OCI-LY7 (cell line): ENCODE data around the gene NAA30. TPM values are rescaled to one million over a fixed set of nuclear protein-coding genes. Genes with fewer than 3 reads are reported as not detected.

Source experiments
- BruUV-seq: library from RNA; stranded (reverse); fragments of 400-500 nt; replicated peaks from 2 replicates; lab custom pipeline; 2021; lab: Mats Ljungman, UMichigan
- CTCF ChIA-PET: fragments of 300-600 bp; sonication (Branson Sonifier 250); formaldehyde crosslinking; loops from one replicate; lab custom pipeline; 2022; ENCODE audit warnings: antibody characterized with exemption; ENCODE audit not compliant: unreplicated experiment; lab: Charles Lee
- POLR2A ChIA-PET: fragments of 300-600 bp; sonication (Branson Sonifier 250); formaldehyde crosslinking; loops from one replicate; lab custom pipeline; 2022; ENCODE audit warnings: antibody characterized with exemption; lab: Charles Lee
- DNase-seq: peaks from one replicate; pipeline ENCODE4 v3.0.0-alpha.2; 2015; ENCODE audit warnings: low spot score
- H2AFZ ChIP-seq: fragments of 200-600 bp; sonication (generic), shearing (Covaris generic); 2 replicates; pipeline ENCODE4 v1.6.1; 2014; ENCODE audit warnings: mild to moderate bottlenecking, antibody characterized with exemption, low read length, moderate library complexity
- H3K27ac ChIP-seq: fragments of 200-600 bp; sonication (generic); 2 replicates; pipeline ENCODE4 v1.5.1; 2014; ENCODE audit warnings: mixed run types, low read depth, mild to moderate bottlenecking, moderate library complexity, low read length, inconsistent platforms; ENCODE audit not compliant: poor library complexity, severe bottlenecking
- H3K36me3 ChIP-seq: fragments of 200-600 bp; sonication (generic); 2 replicates; pipeline ENCODE4 v1.6.1; 2014; ENCODE audit warnings: mild to moderate bottlenecking, antibody characterized with exemption, low read length, moderate library complexity, mixed read lengths; ENCODE audit not compliant: insufficient read depth
- H3K4me1 ChIP-seq: fragments of 200-600 bp; sonication (generic); 2 replicates; pipeline ENCODE4 v1.5.1; 2014; ENCODE audit warnings: mild to moderate bottlenecking, low read length; ENCODE audit not compliant: insufficient read depth, poor library complexity, severe bottlenecking
- H3K4me2 ChIP-seq: fragments of 200-600 bp; sonication (generic); 2 replicates; pipeline ENCODE4 v1.6.1; 2014; ENCODE audit warnings: mild to moderate bottlenecking, low read length
- H3K4me3 ChIP-seq: fragments of 200-600 bp; sonication (generic); 2 replicates; pipeline ENCODE4 v1.5.1; 2014; ENCODE audit warnings: mild to moderate bottlenecking, low read depth, low read length; ENCODE audit not compliant: poor library complexity, severe bottlenecking
- H3K79me2 ChIP-seq: fragments of 200-600 bp; sonication (generic); 2 replicates; pipeline ENCODE4 v1.6.1; 2016; ENCODE audit warnings: low read depth, mild to moderate bottlenecking, low read length, moderate library complexity, mixed read lengths; ENCODE audit not compliant: insufficient read depth
- H3K9me2 ChIP-seq: fragments of 200-600 bp; sonication (generic); 2 replicates; pipeline ENCODE4 v1.6.1; 2016; ENCODE audit warnings: mild to moderate bottlenecking, low read length, mixed read lengths; ENCODE audit not compliant: insufficient read depth
- H3K9me3 ChIP-seq: fragments of 200-600 bp; sonication (generic); 2 replicates; pipeline ENCODE4 v1.6.1; 2014; ENCODE audit warnings: mild to moderate bottlenecking, mixed run types, low read length, mixed read lengths
- H4K20me1 ChIP-seq: fragments of 200-600 bp; sonication (generic); 2 replicates; pipeline ENCODE4 v1.6.1; 2014; ENCODE audit warnings: mild to moderate bottlenecking, antibody characterized with exemption, low read length, moderate library complexity, mixed read lengths; ENCODE audit not compliant: insufficient read depth
- EZH2phosphoT487 ChIP-seq: fragments of 200-600 bp; sonication (generic); IDR thresholded peaks from 2 replicates; pipeline ENCODE4 v1.6.1; 2018; ENCODE audit warnings: low read depth, borderline replicate concordance, mild to moderate bottlenecking, mixed run types, antibody characterized with exemption, low read length, moderate library complexity, mixed read lengths
- intact Hi-C: fragments of 100-400 bp; cut with micrococcal nuclease; formaldehyde crosslinking; loops from one replicate; pipeline ENCODE4 v1.10.0; 2022; ENCODE audit not compliant: unreplicated experiment
- total RNA-seq, 2 experiments: library from RNA; depleted of rRNA in 1 of 2; stranded (reverse); fragments of >200 nt in 1 of 2; shearing (Covaris generic) in 1 of 2; gene quantifications; 2 replicates each; pipeline ENCODE4 v1.2.3, GENCODE V29; 2014 to 2022
- TF ChIP-seq, protein P1 (sequence below): fragments of 200-600 bp; sonication (generic); conservative IDR thresholded peaks from 2 replicates; pipeline ENCODE4 v1.5.1; 2014; ENCODE audit warnings: mild to moderate bottlenecking, antibody characterized with exemption, low read length, moderate library complexity, mixed read lengths

NAA30 gene
- total RNA-seq, 2 experiments from 2014 or later, result 7.4 to 18.1 TPM

DNA sequence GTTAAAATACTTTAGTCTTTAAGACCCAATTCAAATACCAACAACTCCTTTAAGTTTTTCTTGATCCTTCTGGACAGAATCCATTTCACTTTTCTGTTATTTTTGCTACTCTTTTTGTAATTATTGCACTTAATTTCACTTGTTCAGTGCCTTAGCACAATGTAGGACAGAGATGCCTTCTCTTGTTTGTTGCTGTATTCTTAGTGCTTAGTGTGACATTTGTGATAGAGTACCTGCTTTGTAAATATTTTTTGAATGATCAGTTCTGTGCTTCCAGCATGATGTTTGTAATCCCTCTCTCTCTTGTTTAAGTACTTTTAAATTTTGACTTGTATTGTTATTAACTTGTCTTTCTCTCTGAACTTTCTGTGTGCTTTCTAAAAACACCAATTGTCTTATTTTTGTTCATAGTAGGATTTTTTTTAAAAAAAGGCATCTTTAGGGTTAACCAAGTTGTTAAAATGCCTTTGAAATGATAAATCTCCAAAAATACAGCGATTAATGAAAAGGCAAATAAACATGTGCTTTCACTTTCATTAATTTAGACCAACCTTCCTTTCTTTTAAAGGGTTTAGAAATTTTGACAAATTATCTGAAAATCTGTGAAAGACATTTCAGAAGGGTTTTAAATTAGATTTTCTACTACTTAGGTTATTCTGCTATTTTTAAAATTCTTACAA, 11.9 kb downstream of the NAA30 start:
- ChIA-PET POLR2A (no interaction called here), CTCF (no interaction called here)
- H3K79me2 ChIP-seq, result no peaks in the 10 kb centered on the region
- no TSS peak for BruUV-seq
- H3K4me2 ChIP-seq, result no peak overlapping the region
- no peak for DNase-seq
- no peak overlapping the region for H3K4me3 ChIP-seq
- H3K27ac ChIP-seq, result no peak overlapping the region
- H3K36me3 ChIP-seq, result peaks cover 65% of the 10 kb centered on the region
- no peaks in the 10 kb centered on the region for H3K9me3 ChIP-seq
- no peak overlapping the region for H2AFZ ChIP-seq
- no peaks in the 10 kb centered on the region for H3K4me1 ChIP-seq
- intact Hi-C loops, result no loop called here
- TF ChIP-seq, protein P1, sequence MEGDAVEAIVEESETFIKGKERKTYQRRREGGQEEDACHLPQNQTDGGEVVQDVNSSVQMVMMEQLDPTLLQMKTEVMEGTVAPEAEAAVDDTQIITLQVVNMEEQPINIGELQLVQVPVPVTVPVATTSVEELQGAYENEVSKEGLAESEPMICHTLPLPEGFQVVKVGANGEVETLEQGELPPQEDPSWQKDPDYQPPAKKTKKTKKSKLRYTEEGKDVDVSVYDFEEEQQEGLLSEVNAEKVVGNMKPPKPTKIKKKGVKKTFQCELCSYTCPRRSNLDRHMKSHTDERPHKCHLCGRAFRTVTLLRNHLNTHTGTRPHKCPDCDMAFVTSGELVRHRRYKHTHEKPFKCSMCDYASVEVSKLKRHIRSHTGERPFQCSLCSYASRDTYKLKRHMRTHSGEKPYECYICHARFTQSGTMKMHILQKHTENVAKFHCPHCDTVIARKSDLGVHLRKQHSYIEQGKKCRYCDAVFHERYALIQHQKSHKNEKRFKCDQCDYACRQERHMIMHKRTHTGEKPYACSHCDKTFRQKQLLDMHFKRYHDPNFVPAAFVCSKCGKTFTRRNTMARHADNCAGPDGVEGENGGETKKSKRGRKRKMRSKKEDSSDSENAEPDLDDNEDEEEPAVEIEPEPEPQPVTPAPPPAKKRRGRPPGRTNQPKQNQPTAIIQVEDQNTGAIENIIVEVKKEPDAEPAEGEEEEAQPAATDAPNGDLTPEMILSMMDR, result no peak
- no peak for TF ChIP-seq EZH2phosphoT487
- H4K20me1 ChIP-seq, result no peaks in the 10 kb centered on the region
- no peaks in the 10 kb centered on the region for H3K9me2 ChIP-seq

DNA sequence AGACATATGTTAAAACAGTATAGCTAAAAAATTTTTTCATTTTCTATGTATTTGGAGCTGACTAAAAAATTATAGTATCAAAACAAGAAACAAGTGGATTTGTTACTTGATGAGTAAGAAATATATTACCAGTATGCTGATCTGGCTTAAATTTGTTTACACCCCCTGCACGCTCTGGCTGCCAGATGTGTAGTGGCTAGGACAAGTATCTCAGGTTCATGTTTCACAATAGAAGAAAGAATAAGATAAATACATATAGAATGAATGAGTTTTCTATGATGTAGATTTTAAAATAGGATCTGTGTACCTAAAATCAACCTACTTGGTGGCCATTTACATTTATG, 13.1 kb downstream of the NAA30 start:
- TF ChIP-seq, protein P1, result no peak
- no peak for TF ChIP-seq EZH2phosphoT487
- CTCF ChIA-PET, result no interaction called here
- no TSS peak for BruUV-seq

DNA sequence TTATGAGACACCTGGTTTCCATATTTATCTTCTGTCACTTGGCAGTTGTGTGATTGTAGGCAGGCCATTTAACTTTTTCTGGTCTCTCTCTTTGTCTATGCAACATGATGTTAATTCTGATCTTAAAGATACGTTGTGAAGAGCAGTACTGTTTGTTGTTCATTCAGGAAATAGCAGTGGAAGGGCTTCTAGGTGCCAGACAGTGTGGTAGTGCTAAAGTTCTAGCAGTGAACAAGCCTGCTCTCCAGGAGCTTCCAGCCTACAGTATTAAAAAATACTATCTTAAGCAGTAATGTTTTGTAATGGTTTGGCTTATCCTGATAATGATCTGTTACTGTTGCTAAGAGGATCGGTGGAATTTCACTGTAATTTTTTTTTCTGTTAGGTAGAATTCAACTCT, 15.2 kb downstream of the NAA30 start:
- Histone ChIP-seq H3K4me3 (no peak overlapping the region), H3K36me3 (peaks cover 66% of the 10 kb centered on the region), H3K9me2 (no peaks in the 10 kb centered on the region), H3K4me2 (no peak overlapping the region), H3K4me1 (no peaks in the 10 kb centered on the region), H3K9me3 (no peaks in the 10 kb centered on the region), H4K20me1 (no peaks in the 10 kb centered on the region), H2AFZ (no peak overlapping the region), H3K79me2 (no peaks in the 10 kb centered on the region), H3K27ac (no peak overlapping the region)
- DNase-seq, result no peak
- BruUV-seq, result no TSS peak
- ChIA-PET POLR2A (interaction anchor here (1.0 kb wide), 1 partner anchor 10 kb away, joined by 3 read pairs; no protein-coding TSS in a partner anchor), CTCF (no interaction called here)
- no peak for TF ChIP-seq EZH2phosphoT487
- TF ChIP-seq, protein P1, result no peak
- intact Hi-C loops, result no loop called here

More for the DNA sequence above, 13.1 kb downstream of the NAA30 start:
- H3K4me1 ChIP-seq, result no peaks in the 10 kb centered on the region
- intact Hi-C loops, result no loop called here
- POLR2A ChIA-PET, result interaction anchor here (0.7 kb wide), 3 partner anchors 10 to 555 kb away, joined by 3 to 7 read pairs (median 4); no protein-coding TSS in a partner anchor
- peaks cover 59% of the 10 kb centered on the region for H3K36me3 ChIP-seq
- no peak overlapping the region for H2AFZ ChIP-seq
- H3K79me2 ChIP-seq, result no peaks in the 10 kb centered on the region
- DNase-seq, result no peak
- H3K9me2 ChIP-seq, result no peaks in the 10 kb centered on the region
- no peak overlapping the region for H3K4me2 ChIP-seq
- no peak overlapping the region for H3K4me3 ChIP-seq
- no peak overlapping the region for H3K27ac ChIP-seq
- no peaks in the 10 kb centered on the region for H3K9me3 ChIP-seq
- H4K20me1 ChIP-seq, result no peaks in the 10 kb centered on the region
